Measurements from ENCODE around the gene OSBPL8.

- TF ChIP-seq EZH2 (IDR thresholded peaks at IDR 0.05; ENCODE audit: insufficient read depth, poor library complexity, severe bottlenecking) (no peak), EZH2phosphoT487 (IDR thresholded peaks at IDR 0.05; ENCODE audit: insufficient read depth, low read depth) (no peak)
These were observed 96.8 kb downstream of the OSBPL8 start for GRCh38 chr12:76462668-76463224.
